Nephron progenitor cell (in vitro differentiated cells): Measurements from ENCODE around the gene COL4A2.

Source experiments
- DNase-seq: peaks from one replicate; pipeline ENCODE4 v3.0.0; 2021
- H3K27ac Mint-ChIP-seq: 2 replicates; pipeline ENCODE4 v1.8.0; 2021; ENCODE audit warnings: mild to moderate bottlenecking, moderate library complexity, mixed read lengths
- H3K27me3 Mint-ChIP-seq: 2 replicates; pipeline ENCODE4 v1.8.0; 2021; ENCODE audit warnings: mild to moderate bottlenecking, low read depth, mixed read lengths; ENCODE audit not compliant: poor library complexity
- H3K36me3 Mint-ChIP-seq: 2 replicates; pipeline ENCODE4 v1.8.0; 2021; ENCODE audit warnings: low read depth, mixed read lengths
- H3K4me1 Mint-ChIP-seq: 2 replicates; pipeline ENCODE4 v1.8.0; 2021; ENCODE audit warnings: mixed read lengths
- H3K4me3 Mint-ChIP-seq: 2 replicates; pipeline ENCODE4 v1.8.0; 2021; ENCODE audit warnings: mild to moderate bottlenecking, moderate library complexity, mixed read lengths
- H3K9me3 Mint-ChIP-seq: 2 replicates; pipeline ENCODE4 v1.8.0; 2021; ENCODE audit warnings: mild to moderate bottlenecking, moderate library complexity, mixed read lengths
- CTCF ChIP-seq: fragments of 200-600 bp; sonication (generic); IDR thresholded peaks from 2 replicates; pipeline ENCODE4 v1.5.0; 2021; ENCODE audit warnings: antibody characterized with exemption

The COL4A2 gene

GRCh38 chr13:110294146-110294545 is 12.9 kb upstream of the COL4A2 start:
- H3K9me3 Mint-ChIP-seq = no peaks in the 10 kb centered on the region
- H3K27me3 Mint-ChIP-seq = no peaks in the 10 kb centered on the region
- DNase-seq = no peak
- peaks cover 7% of the 10 kb centered on the region for H3K4me1 Mint-ChIP-seq
- peaks cover 37% of the 10 kb centered on the region for H3K36me3 Mint-ChIP-seq
- H3K4me3 Mint-ChIP-seq = no peak overlapping the region
- no peak overlapping the region for H3K27ac Mint-ChIP-seq
- TF ChIP-seq CTCF = no peak

- Mint-ChIP-seq H3K36me3 (peaks cover 32% of the 10 kb centered on the region), H3K4me1 (peaks cover 4% of the 10 kb centered on the region)
- no peak for DNase-seq
These were observed 12.5 kb upstream of the COL4A2 start for GRCh38 chr13:110294622-110295021.

GRCh38 chr13:110297011-110297410 is 10.1 kb upstream of the COL4A2 start:
- no peak for DNase-seq

More at GRCh38 chr13:110294622-110295021, 12.5 kb upstream of the COL4A2 start:
- no peak for TF ChIP-seq CTCF
- no peaks in the 10 kb centered on the region for H3K27me3 Mint-ChIP-seq
- no peak overlapping the region for H3K4me3 Mint-ChIP-seq
- no peak overlapping the region for H3K27ac Mint-ChIP-seq
- H3K9me3 Mint-ChIP-seq = no peaks in the 10 kb centered on the region

GRCh38 chr13:110297766-110298504 is 9.1 kb upstream of the COL4A2 start:
- Mint-ChIP-seq H3K4me1 (peaks cover 18% of the 10 kb centered on the region), H3K27me3 (no peaks in the 10 kb centered on the region), H3K4me3 (no peak overlapping the region), H3K36me3 (peaks cover 16% of the 10 kb centered on the region), H3K9me3 (no peaks in the 10 kb centered on the region), H3K27ac (no peak overlapping the region)
- DNase-seq = no peak
- no peak for TF ChIP-seq CTCF

More at GRCh38 chr13:110297011-110297410, 10.1 kb upstream of the COL4A2 start:
- Mint-ChIP-seq H3K36me3 (peaks cover 18% of the 10 kb centered on the region), H3K4me3 (no peak overlapping the region), H3K4me1 (peaks cover 13% of the 10 kb centered on the region), H3K9me3 (no peaks in the 10 kb centered on the region), H3K27me3 (no peaks in the 10 kb centered on the region), H3K27ac (no peak overlapping the region)
- TF ChIP-seq CTCF = no peak

GRCh38 chr13:110298505-110299282 is 8.4 kb upstream of the COL4A2 start:
- Mint-ChIP-seq H3K36me3 (peaks cover 16% of the 10 kb centered on the region), H3K27ac (no peak overlapping the region), H3K9me3 (no peaks in the 10 kb centered on the region), H3K4me1 (peaks cover 25% of the 10 kb centered on the region), H3K27me3 (no peaks in the 10 kb centered on the region), H3K4me3 (no peak overlapping the region)
- DNase-seq = no peak
- TF ChIP-seq CTCF = no peak
